Small intestine (tissue), 7 donors: ENCODE measurements around the gene CLASP1. TPM values are rescaled to one million over a fixed set of nuclear protein-coding genes. Genes with fewer than 3 reads are reported as not detected.

ENCODE experiments used
- DNase-seq, 2 donors: peaks; one replicate each; pipeline versions ENCODE4 v3.0.0 to v3.0.0-alpha.2; 2013
- FAIRE-seq: peaks from 2 replicates; lab custom pipeline; 2012; peaks lifted over from hg19 to GRCh38; lab: Jason Lieb, UNC
- H3K27ac ChIP-seq, 3 donors: one replicate each; pipeline ENCODE4 v1.5.1; 2013; ENCODE audit warnings: low read length in 2 of 3, mild to moderate bottlenecking in 2 of 3, control low read depth in 1 of 3, inconsistent platforms in 1 of 3, low read depth in 1 of 3, moderate library complexity in 1 of 3
- H3K27me3 ChIP-seq, 3 donors: one replicate each; pipeline ENCODE4 v1.6.1; 2013; ENCODE audit warnings: low read length in 3 of 3, inconsistent platforms in 1 of 3; ENCODE audit not compliant: control insufficient read depth in 3 of 3, insufficient read depth in 3 of 3
- H3K36me3 ChIP-seq, 3 donors: one replicate each; pipeline ENCODE4 v1.6.1; 2013; ENCODE audit warnings: low read length in 3 of 3, inconsistent platforms in 1 of 3, low read depth in 1 of 3, mild to moderate bottlenecking in 1 of 3, moderate library complexity in 1 of 3; ENCODE audit not compliant: control insufficient read depth in 3 of 3, insufficient read depth in 2 of 3
- H3K4me1 ChIP-seq, 3 donors: one replicate each; pipeline ENCODE4 v1.6.1; 2013; ENCODE audit warnings: low read length in 2 of 3, inconsistent platforms in 1 of 3, low read depth in 1 of 3, mild to moderate bottlenecking in 1 of 3, moderate library complexity in 1 of 3; ENCODE audit not compliant: control insufficient read depth in 3 of 3, insufficient read depth in 2 of 3
- H3K4me3 ChIP-seq, 3 donors: one replicate each; pipeline ENCODE4 v1.5.1; 2013; ENCODE audit warnings: low read length in 3 of 3, control low read depth in 1 of 3, inconsistent platforms in 1 of 3, low read depth in 1 of 3, mild to moderate bottlenecking in 1 of 3, moderate library complexity in 1 of 3
- H3K9me3 ChIP-seq, 2 donors: one replicate each; pipeline ENCODE4 v1.6.1; 2013; ENCODE audit warnings: low read depth in 1 of 2, low read length in 1 of 2; ENCODE audit not compliant: control insufficient read depth in 2 of 2, insufficient read depth in 1 of 2
- WGBS, 3 donors: extraction: QIAGEN DNeasy Blood & Tissue Kit; methylation state at CpG; one replicate each; pipeline ENCODE4 v1.1.7; 2013; 5-methylcytosine and 5-hydroxymethylcytosine counted together
- polyA plus RNA-seq, 4 donors: library from polyadenylated mRNA; stranded (reverse) in 3 of 4; unstranded in 1 of 4; fragments of 200-250 nt in 3 of 4; fragments of 120-200 nt in 1 of 4; gene quantifications; one replicate each; pipeline versions ENCODE4 v1.2.1 to v1.2.3, GENCODE V29; 2013
- donor health status: healthy with polysubstance abuse.
- donor health status: control.
- donor health status: control.
- donor health status: Bipolar disorder and iron deficiency.
- donor health status: healthy.

CLASP1 gene
- polyA plus RNA-seq, 4 donors: 3.5 to 24.1 (median 8.6) TPM

- Histone ChIP-seq H3K27ac (no peak overlapping the region), H3K9me3 (no peaks in the 10 kb centered on the region), H3K36me3 (peaks cover 0 to 5% (median 0%) of the 10 kb centered on the region in 3 donors), H3K27me3 (no peaks in the 10 kb centered on the region), H3K4me3 (no peak overlapping the region), H3K4me1 (no peaks in the 10 kb centered on the region)
- whole genome bisulfite sequencing, 3 donors: 71 to 88% (median 80%) methylated on average over 2 of the region's 2 CpGs
- FAIRE-seq: no peak
- DNase-seq: no peak
These were observed 159.2 kb downstream of the CLASP1 start for GRCh38 chr2:121489911-121490583.

DNA sequence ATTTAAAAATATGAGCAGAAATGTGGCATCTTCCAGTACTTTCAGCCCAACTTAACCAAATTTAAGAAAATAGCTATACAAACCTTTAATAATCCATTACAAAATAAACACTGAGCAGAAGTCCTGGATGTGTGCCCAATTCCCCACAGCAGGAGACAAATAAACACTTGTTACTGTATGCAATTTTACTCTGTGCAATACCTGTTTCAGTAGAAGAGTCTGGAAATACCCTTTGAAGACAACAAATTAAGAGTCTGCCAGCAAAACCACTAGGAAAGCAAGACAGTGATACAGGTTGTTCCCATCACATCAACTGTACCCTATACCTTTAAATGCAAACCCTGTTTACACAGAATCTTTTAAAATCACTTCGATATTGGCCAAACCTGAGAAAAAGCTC, 160.0 kb downstream of the CLASP1 start:
- H3K9me3 ChIP-seq: no peaks in the 10 kb centered on the region
- FAIRE-seq: no peak
- H3K27me3 ChIP-seq: no peaks in the 10 kb centered on the region
- WGBS, 3 donors: 72 to 83% (median 80%) methylated on average over 1 of the region's 1 CpG
- peaks cover 0 to 4% (median 0%) of the 10 kb centered on the region in 3 donors for H3K36me3 ChIP-seq
- H3K4me3 ChIP-seq: no peak overlapping the region
- H3K4me1 ChIP-seq: no peaks in the 10 kb centered on the region
- H3K27ac ChIP-seq: no peak overlapping the region
- DNase-seq: no peak

GRCh38 chr2:121486191-121486790, 163.0 kb downstream of the CLASP1 start:
- H3K4me3 ChIP-seq: no peak overlapping the region
- H3K36me3 ChIP-seq: peaks cover 0 to 9% (median 5%) of the 10 kb centered on the region in 3 donors
- no peak overlapping the region for H3K27ac ChIP-seq
- H3K27me3 ChIP-seq: no peaks in the 10 kb centered on the region
- no peaks in the 10 kb centered on the region for H3K9me3 ChIP-seq
- DNase-seq (no peak), FAIRE-seq (no peak)
- H3K4me1 ChIP-seq: no peaks in the 10 kb centered on the region

GRCh38 chr2:121485039-121485438, 164.2 kb downstream of the CLASP1 start:
- peaks cover 0 to 9% (median 5%) of the 10 kb centered on the region in 3 donors for H3K36me3 ChIP-seq
- H3K4me1 ChIP-seq: peaks cover 0 to 7% (median 0%) of the 10 kb centered on the region in 3 donors
- no peak overlapping the region for H3K27ac ChIP-seq
- no peaks in the 10 kb centered on the region for H3K9me3 ChIP-seq
- H3K27me3 ChIP-seq: no peaks in the 10 kb centered on the region
- no peak overlapping the region for H3K4me3 ChIP-seq
- DNase-seq (no peak), FAIRE-seq (no peak)

DNA sequence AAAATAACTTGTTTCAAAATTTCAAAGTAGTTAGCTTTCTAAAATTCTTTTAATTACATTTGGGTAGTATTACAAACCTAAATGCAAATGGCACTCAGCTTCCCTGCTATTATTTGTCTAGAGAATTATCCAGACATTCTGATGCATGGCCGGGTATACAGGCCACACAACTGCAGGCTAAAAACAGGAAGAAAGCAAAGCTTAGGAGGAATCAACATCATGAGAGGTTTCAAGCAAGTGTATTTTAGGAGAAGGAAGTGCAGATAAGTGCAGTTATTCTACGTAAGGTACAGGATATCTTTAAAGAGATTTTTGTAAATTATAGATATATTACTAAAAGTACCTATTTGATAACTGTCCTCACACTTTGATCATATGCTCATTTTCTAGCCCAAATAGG, 165.4 kb downstream of the CLASP1 start:
- no peaks in the 10 kb centered on the region for H3K9me3 ChIP-seq
- H3K4me1 ChIP-seq: peaks cover 0 to 13% (median 0%) of the 10 kb centered on the region in 3 donors
- no peaks in the 10 kb centered on the region for H3K27me3 ChIP-seq
- FAIRE-seq: no peak
- no peak overlapping the region for H3K4me3 ChIP-seq
- H3K27ac ChIP-seq: no peak overlapping the region
- peaks cover 0 to 9% (median 5%) of the 10 kb centered on the region in 3 donors for H3K36me3 ChIP-seq
- no peak for DNase-seq
- WGBS, 3 donors: 83 to 93% (median 90%) methylated on average over 2 of the region's 2 CpGs

- DNase-seq (no peak), FAIRE-seq (no peak)
- H3K9me3 ChIP-seq: no peaks in the 10 kb centered on the region
- peaks cover 0 to 9% (median 5%) of the 10 kb centered on the region in 3 donors for H3K36me3 ChIP-seq
- no peak overlapping the region for H3K27ac ChIP-seq
- H3K4me3 ChIP-seq: no peak overlapping the region
- peaks cover 0 to 13% (median 0%) of the 10 kb centered on the region in 3 donors for H3K4me1 ChIP-seq
- H3K27me3 ChIP-seq: no peaks in the 10 kb centered on the region
- WGBS, 3 donors: 91 to 100% (median 97%) methylated on average over 1 of the region's 1 CpG
These were observed 166.2 kb downstream of the CLASP1 start for GRCh38 chr2:121483021-121483420.

DNA sequence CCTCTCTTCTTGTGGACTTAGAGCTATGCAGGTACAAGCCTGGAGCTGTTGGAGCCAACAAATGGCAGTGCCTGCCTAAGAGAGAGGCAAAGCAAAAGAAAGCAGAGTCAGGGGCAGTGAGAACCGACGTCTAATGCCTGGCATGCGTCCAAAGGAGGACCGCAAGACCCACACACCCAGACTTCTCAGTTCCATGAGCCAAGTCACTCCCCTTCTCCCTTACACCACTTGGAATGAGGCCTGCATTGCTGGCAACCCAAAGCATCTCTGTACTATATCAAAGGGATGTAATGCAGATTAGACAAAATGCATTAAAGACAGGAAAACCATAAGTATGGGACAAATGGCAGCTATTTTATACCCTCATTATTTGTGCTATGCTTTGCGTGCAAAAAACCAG, 168.4 kb downstream of the CLASP1 start:
- no peak overlapping the region for H3K4me3 ChIP-seq
- FAIRE-seq (no peak), DNase-seq (peak in 1 of 2 donors; percentile 26)
- WGBS, 3 donors: 30 to 50% (median 39%) methylated on average over 5 of the region's 5 CpGs
- H3K4me1 ChIP-seq: peaks cover 0 to 13% (median 0%) of the 10 kb centered on the region in 3 donors
- H3K27me3 ChIP-seq: no peaks in the 10 kb centered on the region
- peaks cover 0 to 9% (median 5%) of the 10 kb centered on the region in 3 donors for H3K36me3 ChIP-seq
- H3K9me3 ChIP-seq: no peaks in the 10 kb centered on the region
- H3K27ac ChIP-seq: no peak overlapping the region

GRCh38 chr2:121479882-121480522, 169.3 kb downstream of the CLASP1 start:
- H3K4me1 ChIP-seq: peaks cover 0 to 13% (median 0%) of the 10 kb centered on the region in 3 donors
- FAIRE-seq (no peak), DNase-seq (peak; percentile 77 to 88)
- peak overlapping the region in 1 of 3 donors; percentile 26 for H3K27ac ChIP-seq
- no peaks in the 10 kb centered on the region for H3K27me3 ChIP-seq
- H3K36me3 ChIP-seq: peaks cover 0 to 9% (median 5%) of the 10 kb centered on the region in 3 donors
- WGBS, 3 donors: 9 to 52% (median 33%) methylated on average over 8 of the region's 8 CpGs
- H3K4me3 ChIP-seq: no peak overlapping the region
- no peaks in the 10 kb centered on the region for H3K9me3 ChIP-seq
